Trophoblast cell (in vitro differentiated cells and primary cell): Measurements from ENCODE around the gene CTAG1B. TPM values are rescaled to one million over a fixed set of nuclear protein-coding genes. Genes with fewer than 3 reads are reported as not detected.
"Not testable (repeated sequence)": the region's sequence is repeated elsewhere in the genome, so short reads cannot be mapped to it uniquely, and the experiment has no call there.

Experiments
- DNase-seq, 2 donors: peaks; one replicate each; pipeline ENCODE4 v3.0.0-alpha.2; 2016
- H2AFZ ChIP-seq: 2 replicates; pipeline ENCODE4 v1.6.1; 2013; ENCODE audit warnings: low read length, moderate library complexity, mild to moderate bottlenecking; ENCODE audit not compliant: insufficient read depth, poor library complexity
- H2AK5ac ChIP-seq: 2 replicates; pipeline ENCODE4 v1.6.1; 2013; ENCODE audit warnings: mild to moderate bottlenecking, low read length
- H2BK120ac ChIP-seq: 2 replicates; pipeline ENCODE4 v1.6.1; 2013; ENCODE audit warnings: low read length, mild to moderate bottlenecking, moderate library complexity; ENCODE audit not compliant: insufficient read depth, poor library complexity
- H2BK12ac ChIP-seq: 2 replicates; pipeline ENCODE4 v1.6.1; 2013; ENCODE audit warnings: mild to moderate bottlenecking, low read length, moderate library complexity
- H2BK5ac ChIP-seq: 2 replicates; pipeline ENCODE4 v1.6.1; 2013; ENCODE audit warnings: low read length, low read depth, moderate library complexity, mild to moderate bottlenecking; ENCODE audit not compliant: poor library complexity
- H3K14ac ChIP-seq: 2 replicates; pipeline ENCODE4 v1.6.1; 2013; ENCODE audit warnings: mild to moderate bottlenecking, low read length
- H3K18ac ChIP-seq: 2 replicates; pipeline ENCODE4 v1.6.1; 2013; ENCODE audit warnings: mild to moderate bottlenecking, low read length
- H3K23ac ChIP-seq: 2 replicates; pipeline ENCODE4 v1.6.1; 2013; ENCODE audit warnings: low read length
- H3K27ac ChIP-seq: 2 replicates; pipeline ENCODE4 v1.5.1; 2013; ENCODE audit warnings: low read depth, mild to moderate bottlenecking, inconsistent platforms, low read length, moderate library complexity
- H3K27me3 ChIP-seq: 2 replicates; pipeline ENCODE4 v1.6.1; 2013; ENCODE audit warnings: inconsistent platforms, mild to moderate bottlenecking, low read length, moderate library complexity; ENCODE audit not compliant: insufficient read depth
- H3K36me3 ChIP-seq, 2 experiments: 1 replicate in 1 of 2; 2 replicates in 1 of 2; pipeline ENCODE4 v1.6.1; 2013; ENCODE audit warnings: low read length in 2 of 2, mild to moderate bottlenecking in 2 of 2, moderate library complexity in 1 of 2; ENCODE audit not compliant: insufficient read depth in 2 of 2, control insufficient read depth in 1 of 2
- H3K4ac ChIP-seq: 2 replicates; pipeline ENCODE4 v1.6.1; 2013; ENCODE audit warnings: low read depth, mild to moderate bottlenecking, low read length, moderate library complexity
- H3K4me1 ChIP-seq, 2 experiments: 1 replicate in 1 of 2; 2 replicates in 1 of 2; pipeline ENCODE4 v1.6.1; 2013; ENCODE audit warnings: low read length in 2 of 2, mild to moderate bottlenecking in 2 of 2, moderate library complexity in 1 of 2; ENCODE audit not compliant: insufficient read depth in 2 of 2, control insufficient read depth in 1 of 2
- H3K4me2 ChIP-seq: 2 replicates; pipeline ENCODE4 v1.6.1; 2013; ENCODE audit warnings: inconsistent platforms, mild to moderate bottlenecking, low read length, moderate library complexity
- H3K4me3 ChIP-seq: 2 replicates; pipeline ENCODE4 v1.5.1; 2013; ENCODE audit warnings: mild to moderate bottlenecking, low read depth, low read length, inconsistent platforms
- H3K79me1 ChIP-seq: one replicate; pipeline ENCODE4 v1.6.1; 2013; ENCODE audit warnings: low read length
- H3K79me2 ChIP-seq: 2 replicates; pipeline ENCODE4 v1.6.1; 2013; ENCODE audit warnings: low read length, mild to moderate bottlenecking; ENCODE audit not compliant: control insufficient read depth, insufficient read depth, poor library complexity
- H3K9ac ChIP-seq: 2 replicates; pipeline ENCODE4 v1.6.1; 2013; ENCODE audit warnings: mild to moderate bottlenecking, low read length
- H3K9me3 ChIP-seq: 2 replicates; pipeline ENCODE4 v1.6.1; 2013; ENCODE audit warnings: low read depth, mild to moderate bottlenecking, control low read depth, inconsistent platforms, low read length; ENCODE audit not compliant: insufficient read depth
- H4K12ac ChIP-seq: 2 replicates; pipeline ENCODE4 v1.6.1; 2013; ENCODE audit warnings: low read depth, mild to moderate bottlenecking, low read length, moderate library complexity
- H4K8ac ChIP-seq: 2 replicates; pipeline ENCODE4 v1.6.1; 2013; ENCODE audit warnings: low read depth, mild to moderate bottlenecking, low read length, moderate library complexity
- H4K91ac ChIP-seq: one replicate; pipeline ENCODE4 v1.6.1; 2013; ENCODE audit warnings: low read depth, mild to moderate bottlenecking, low read length, moderate library complexity
- WGBS: extraction: QIAGEN DNeasy Blood & Tissue Kit; methylation state at CpG from one replicate; pipeline ENCODE4 v1.1.7; 2013; ENCODE audit warnings: missing lambda C conversion rate; ENCODE audit not compliant: insufficient read length, insufficient coverage; ENCODE audit errors: extremely low coverage; 5-methylcytosine and 5-hydroxymethylcytosine counted together
- polyA plus RNA-seq: library from polyadenylated mRNA; stranded (reverse); fragments of 200-250 nt; gene quantifications from 2 replicates; pipeline ENCODE4 v1.2.3, GENCODE V29; 2013

CTAG1B gene
- polyA plus RNA-seq, result not detected in 2 replicates

- WGBS, result no CpG with 5 or more reads among the region's 28 CpGs
- H3K9ac ChIP-seq, H3K4me3 ChIP-seq, H4K12ac ChIP-seq, H2BK5ac ChIP-seq, H3K23ac ChIP-seq, H3K27ac ChIP-seq, H3K18ac ChIP-seq, H3K27me3 ChIP-seq, H3K4ac ChIP-seq, H3K79me2 ChIP-seq, H3K9me3 ChIP-seq, H3K14ac ChIP-seq, H2BK120ac ChIP-seq, H4K91ac ChIP-seq, DNase-seq, H2AK5ac ChIP-seq, H2AFZ ChIP-seq, H3K4me2 ChIP-seq, H2BK12ac ChIP-seq, H3K4me1 ChIP-seq, H3K79me1 ChIP-seq, H4K8ac ChIP-seq, H3K36me3 ChIP-seq: not testable (repeated sequence)
These were observed at the start of gene CTAG1B for GRCh38 chrX:154619182-154619581. CTAG1B (minus strand) TSS chrX:154619282; CDS start chrX:154619218, 64 bp downstream.

GRCh38 chrX:154661899-154662298, 42.8 kb upstream of the CTAG1B start:
- Histone ChIP-seq H3K18ac (no peak overlapping the region), H3K27ac (no peak overlapping the region), H3K14ac (no peak overlapping the region), H2BK120ac (no peak overlapping the region), H2BK5ac (no peak overlapping the region), H3K4me2 (no peak overlapping the region), H3K4me1 (no peaks in the 10 kb centered on the region), H4K8ac (no peak overlapping the region), H3K36me3 (no peaks in the 10 kb centered on the region), H3K9ac (no peak overlapping the region), H3K9me3 (peaks cover 3% of the 10 kb centered on the region), H3K4ac (no peak overlapping the region), H2AK5ac (no peak overlapping the region), H4K91ac (no peak overlapping the region), H4K12ac (no peak overlapping the region), H3K79me1 (no peaks in the 10 kb centered on the region), H3K27me3 (no peaks in the 10 kb centered on the region), H2AFZ (no peak overlapping the region), H2BK12ac (no peak overlapping the region), H3K23ac (no peak overlapping the region), H3K79me2 (no peaks in the 10 kb centered on the region), H3K4me3 (no peak overlapping the region)
- no CpG with 5 or more reads among the region's 7 CpGs for WGBS
- DNase-seq, result no peak

- Histone ChIP-seq H3K27ac (no peak overlapping the region), H3K18ac (no peak overlapping the region), H2AK5ac (no peak overlapping the region), H2BK120ac (no peak overlapping the region), H3K27me3 (no peaks in the 10 kb centered on the region), H3K14ac (no peak overlapping the region), H3K9me3 (peaks cover 3% of the 10 kb centered on the region), H3K4me2 (no peak overlapping the region), H3K4ac (no peak overlapping the region), H3K23ac (no peak overlapping the region), H4K8ac (no peak overlapping the region), H2AFZ (no peak overlapping the region), H3K9ac (no peak overlapping the region), H2BK5ac (no peak overlapping the region), H3K4me1 (no peaks in the 10 kb centered on the region), H3K4me3 (no peak overlapping the region), H3K36me3 (no peaks in the 10 kb centered on the region), H4K91ac (no peak overlapping the region), H2BK12ac (no peak overlapping the region), H3K79me2 (no peaks in the 10 kb centered on the region), H3K79me1 (no peaks in the 10 kb centered on the region), H4K12ac (no peak overlapping the region)
- no CpG with 5 or more reads among the region's 4 CpGs for WGBS
- DNase-seq, result no peak
These were observed 42.1 kb upstream of the CTAG1B start for GRCh38 chrX:154661170-154661569.

- H3K18ac ChIP-seq, result no peak overlapping the region
- no peak for DNase-seq
- H3K79me1 ChIP-seq, result no peaks in the 10 kb centered on the region
- H2AK5ac ChIP-seq, result no peak overlapping the region
- H3K4me1 ChIP-seq, result no peaks in the 10 kb centered on the region
- H3K4ac ChIP-seq, result no peak overlapping the region
- no peak overlapping the region for H4K91ac ChIP-seq
- H4K8ac ChIP-seq, result no peak overlapping the region
- no peak overlapping the region for H2BK12ac ChIP-seq
- H2BK120ac ChIP-seq, result no peak overlapping the region
- H2BK5ac ChIP-seq, result no peak overlapping the region
- no peak overlapping the region for H3K9ac ChIP-seq
- H3K14ac ChIP-seq, result no peak overlapping the region
- H4K12ac ChIP-seq, result no peak overlapping the region
- H3K79me2 ChIP-seq, result no peaks in the 10 kb centered on the region
- no peaks in the 10 kb centered on the region for H3K36me3 ChIP-seq
- H3K9me3 ChIP-seq, result peaks cover 3% of the 10 kb centered on the region
- H3K23ac ChIP-seq, result no peak overlapping the region
- no peak overlapping the region for H3K4me2 ChIP-seq
- H3K4me3 ChIP-seq, result no peak overlapping the region
- WGBS, result no CpG with 5 or more reads among the region's 6 CpGs
- no peaks in the 10 kb centered on the region for H3K27me3 ChIP-seq
- no peak overlapping the region for H2AFZ ChIP-seq
- no peak overlapping the region for H3K27ac ChIP-seq
These were observed 41.5 kb upstream of the CTAG1B start for GRCh38 chrX:154660541-154660940.
